GM12878 (cell line): Measurements from ENCODE around the gene MS4A6A. TPM values are rescaled to one million over a fixed set of nuclear protein-coding genes. Genes with fewer than 3 reads are reported as not detected.
A peak's percentile ranks its signal among the peaks of the same experiment; 100 is the strongest.

Source experiments
- ATAC-seq: fragments of 200-7000 bp; cut with Tn5 transposase; 3 replicates; pipeline ENCODE4 v1.9.1; 2020; ENCODE audit warnings: mild to moderate bottlenecking, moderate library complexity
- Bru-seq: library from RNA; stranded (reverse); fragments of 400-500 nt; gene quantifications from one replicate; lab custom pipeline; 2021; lab: Mats Ljungman, UMichigan
- BruChase-seq, 2 experiments: library from RNA; stranded (reverse); fragments of 400-500 nt; gene quantifications; one replicate each; lab custom pipeline; 2021; lab: Mats Ljungman, UMichigan
- BruUV-seq: library from RNA; stranded (reverse); fragments of 400-500 nt; replicated peaks from 2 replicates; lab custom pipeline; 2021; lab: Mats Ljungman, UMichigan
- CTCF ChIA-PET: fragments of 300-600 bp; sonication (Branson Sonifier 250); formaldehyde crosslinking; extraction: SDS; loops from one replicate; lab custom pipeline; 2021; ENCODE audit warnings: inconsistent platforms; lab: Yijun Ruan, JAX
- POLR2A ChIA-PET: fragments of 350-600 bp; formaldehyde crosslinking; extraction: SDS; loops from one replicate; lab custom pipeline; 2021; ENCODE audit warnings: inconsistent platforms; lab: Charles Lee
- RAD21 ChIA-PET: fragments of 300-600 bp; sonication (Branson Sonifier 250); formaldehyde crosslinking; loops from one replicate; lab custom pipeline; 2023; ENCODE audit warnings: antibody characterized with exemption; ENCODE audit not compliant: unreplicated experiment; lab: Charles Lee
- SMC1A ChIA-PET: fragments of 300-600 bp; sonication (Branson Sonifier 250); formaldehyde crosslinking; loops from one replicate; lab custom pipeline; 2023; ENCODE audit not compliant: unreplicated experiment, uncharacterized antibody; lab: Charles Lee
- DNase-seq: peaks from one replicate; pipeline ENCODE4 v3.0.0-alpha.2; 2011; ENCODE audit warnings: low read depth, low spot score
- FAIRE-seq: peaks from 3 replicates; lab custom pipeline; 2011; peaks lifted over from hg19 to GRCh38; lab: Jason Lieb, UNC
- H2AFZ ChIP-seq: 2 replicates; pipeline ENCODE4 v1.6.0; 2011; ENCODE audit warnings: low read depth, low read length, control low read depth; ENCODE audit not compliant: control insufficient read depth
- H3K27ac ChIP-seq: 2 replicates; pipeline ENCODE4 v1.5.1; 2011; ENCODE audit warnings: control low read depth; ENCODE audit not compliant: control insufficient read depth, insufficient read depth
- H3K27me3 ChIP-seq, 2 experiments: replicated peaks in 1 of 2; 2 replicates each; pipeline versions ENCODE4 v1.6.0 to v1.6.1; 2011; ENCODE audit warnings: low read length in 1 of 2; ENCODE audit not compliant: control insufficient read depth in 2 of 2, insufficient read depth in 2 of 2
- H3K36me3 ChIP-seq, 2 experiments: 2 replicates each; pipeline ENCODE4 v1.5.1; 2011; ENCODE audit warnings: low read length in 1 of 2; ENCODE audit not compliant: control insufficient read depth in 2 of 2, insufficient read depth in 2 of 2
- H3K4me1 ChIP-seq: 2 replicates; pipeline ENCODE4 v1.6.1; 2011; ENCODE audit warnings: mild to moderate bottlenecking, low read length, moderate library complexity, mixed read lengths; ENCODE audit not compliant: control insufficient read depth, insufficient read depth
- H3K4me2 ChIP-seq: 2 replicates; pipeline ENCODE4 v1.6.0; 2011; ENCODE audit warnings: control low read depth; ENCODE audit not compliant: control insufficient read depth, insufficient read depth
- H3K4me3 ChIP-seq: fragments of 200-600 bp; sonication (generic); 2 replicates; pipeline ENCODE4 v1.5.1; 2016
- H3K79me2 ChIP-seq: 2 replicates; pipeline ENCODE4 v1.6.0; 2011; ENCODE audit warnings: low read length; ENCODE audit not compliant: control insufficient read depth, insufficient read depth
- H3K9ac ChIP-seq: 2 replicates; pipeline ENCODE4 v1.8.0; 2011; ENCODE audit warnings: low read length, control low read depth, mixed read lengths; ENCODE audit not compliant: control insufficient read depth, insufficient read depth
- H3K9me3 ChIP-seq: replicated peaks from 3 replicates; pipeline ENCODE4 v1.5.1; 2011; ENCODE audit warnings: mild to moderate bottlenecking, low read length; ENCODE audit not compliant: control insufficient read depth, insufficient read depth
- H4K20me1 ChIP-seq: 2 replicates; pipeline ENCODE4 v1.6.0; 2011; ENCODE audit not compliant: control insufficient read depth, insufficient read depth
- RELB ChIP-seq: fragments of 450-650 bp; IDR thresholded peaks from 2 replicates; pipeline ENCODE4 v1.6.1; 2017; ENCODE audit warnings: low read depth, mild to moderate bottlenecking, moderate library complexity
- SMAD1 ChIP-seq: fragments of 450-650 bp; IDR thresholded peaks from 2 replicates; pipeline ENCODE4 v1.6.1; 2018; ENCODE audit warnings: mild to moderate bottlenecking, low read depth; ENCODE audit not compliant: partially characterized antibody
- SPI1 ChIP-seq: IDR thresholded peaks from 2 replicates; pipeline ENCODE4 v1.6.1; 2011; ENCODE audit warnings: low read depth, mild to moderate bottlenecking, low read length, moderate library complexity, borderline replicate concordance; ENCODE audit not compliant: insufficient read depth
- YBX1 ChIP-seq: fragments of 450-650 bp; IDR thresholded peaks from 2 replicates; pipeline ENCODE4 v1.6.1; 2016; ENCODE audit warnings: antibody characterized with exemption
- WGBS: methylation state at CpG from one replicate; pipeline ENCODE4 v1.1.6; 2016; ENCODE audit warnings: low lambda C conversion rate; ENCODE audit not compliant: insufficient replicate concordance, insufficient coverage; ENCODE audit errors: missing lambda C conversion rate; 5-methylcytosine and 5-hydroxymethylcytosine counted together
- in situ Hi-C: fragments of 300-500 bp; cut with MboI; formaldehyde crosslinking; loops from 9 replicates; pipeline ENCODE4 v1.14.3; 2018; ENCODE audit warnings: mixed read lengths
- intact Hi-C: fragments of 100-400 bp; cut with micrococcal nuclease; formaldehyde crosslinking; loops from one replicate; pipeline ENCODE4 v1.14.2; 2022; ENCODE audit not compliant: unreplicated experiment
- long read RNA-seq, 2 experiments: library from polyadenylated mRNA; unstranded; transcript quantifications; one replicate each; pipeline ENCODE4 v2.0.0, GENCODE V29; 2019 to 2020
- polyA minus RNA-seq, 3 experiments: library from RNA; depleted of rRNA, polyadenylated mRNA; stranded (reverse); fragments of >200 nt; gene quantifications; 2 replicates each; pipeline ENCODE4 v1.2.3, GENCODE V29; 2011
- polyA plus RNA-seq, 11 experiments: library from polyadenylated mRNA; depleted of rRNA in 4 of 11; unstranded in 6 of 11; stranded (reverse) in 5 of 11; fragments of >200 nt; fragmentation: Nextera tagmentation in 4 of 11; fragmentation: Illumina TruSeq in 1 of 11; extraction: Ambion mirVana in 4 of 11; extraction: Trizol in 1 of 11; gene quantifications; 1 replicate in 1 of 11; 2 replicates in 10 of 11; pipeline versions ENCODE4 v1.2.1 to v1.2.3, GENCODE V29; 2011 to 2016; ENCODE audit warnings: inconsistent platforms in 2 of 11, missing spikeins in 2 of 11, low read depth in 1 of 11
- total RNA-seq, 4 experiments: library from RNA; depleted of rRNA in 3 of 4; stranded (reverse); fragments of >200 nt in 3 of 4; fragmentation: Illumina TruSeq in 1 of 4; extraction: Trizol in 1 of 4; gene quantifications; 2 replicates each; pipeline versions ENCODE4 v1.2.1 to v1.2.3, GENCODE V29; 2013 to 2021

MS4A6A gene
- total RNA-seq (2013; cell fraction: nucleolus; rRNA removed) = 5.3 and 6.1 TPM in 2 replicates
- total RNA-seq (2014; rRNA removed) = 6.0 and 8.0 TPM in 2 replicates
- 9.6 and 10.1 TPM in 2 replicates for total RNA-seq (2014; rRNA removed; fragmentation: Illumina TruSeq; extraction: Trizol)
- 4.5 and 7.1 TPM in 2 replicates for total RNA-seq (2021)
- polyA plus RNA-seq (2011; ENCODE audit: low read depth) = 0.93 TPM
- polyA plus RNA-seq (2011; rRNA removed) = 30.7 and 31.9 TPM in 2 replicates
- 12.5 and 12.7 TPM in 2 replicates for polyA plus RNA-seq (2011; cell fraction: cytosol; rRNA removed)
- 18.5 and 29.2 TPM in 2 replicates for polyA plus RNA-seq (2011; cell fraction: nucleus; rRNA removed)
- 0.20 and 0.93 TPM in 2 replicates for polyA plus RNA-seq (2012)
- polyA plus RNA-seq (2014; fragmentation: Illumina TruSeq; extraction: Trizol) = 13.8 and 27.4 TPM in 2 replicates
- 10 to 100 TPM; 12.2 to 12.5 TPM for polyA plus RNA-seq (2014; fragmentation: Nextera tagmentation; extraction: Ambion mirVana)
- polyA plus RNA-seq (2014; rRNA removed) = 6.5 and 8.0 TPM in 2 replicates
- polyA plus RNA-seq (2016; fragmentation: Nextera tagmentation; extraction: Ambion mirVana) = 1 to 10 TPM in 1 of 2 experiments, under 1 TPM in 1; 0.75 to 1.5 TPM
- 12.5 and 14.0 TPM in 2 replicates for polyA minus RNA-seq (2011; rRNA and poly(A)+ RNA removed)
- 3.5 and 4.9 TPM in 2 replicates for polyA minus RNA-seq (2011; cell fraction: cytosol; rRNA and poly(A)+ RNA removed)
- 7.7 and 11.9 TPM in 2 replicates for polyA minus RNA-seq (2011; cell fraction: nucleus; rRNA and poly(A)+ RNA removed)
- percentile 34 among the genes with signal in this experiment for Bru-seq, nascent RNA
- BruChase-seq, experiment 1, labeled RNA remaining after a 6-hour chase = percentile 27 among the genes with signal in this experiment
- percentile 34 among the genes with signal in this experiment for BruChase-seq, experiment 2, labeled RNA remaining after a 2-hour chase
- long read RNA-seq, experiment 1, partial matches to known transcripts = 4 of 5 reads
- long read RNA-seq, experiment 1, other reads (novel, unspliced or antisense) = 1 of 5 reads
- long read RNA-seq, experiment 2, transcript MS4A6A-208 (6 exons, 1,806 nt) = major isoform, 11 of 30 reads
- long read RNA-seq, experiment 2, partial matches to known transcripts = 13 of 30 reads
- long read RNA-seq, experiment 2, other reads (novel, unspliced or antisense) = 5 of 30 reads

GRCh38 chr11:60182541-60183330 lies at the start of gene MS4A6A:
Gene MS4A6A, minus strand, starts transcription at chr11:60183083. Its CDS starts 1,356 bp downstream, at chr11:60181727.
- H3K4me1 ChIP-seq = peaks cover 16% of the 10 kb centered on the region
- SMC1A ChIA-PET = interaction anchor here (1.0 to 8.2 kb wide), 4 partner anchors 12 to 69 kb away, joined by 5 to 85 read pairs (median 14); no protein-coding TSS in a partner anchor
- H3K9me3 ChIP-seq = no peaks in the 10 kb centered on the region; the same call in 1 of the 3 replicates
- no peaks in the 10 kb centered on the region for H4K20me1 ChIP-seq
- CTCF ChIA-PET = interaction anchor here (1.3 to 4.8 kb wide), 4 partner anchors 10 to 69 kb away, joined by 5 to 22 read pairs (median 6); no protein-coding TSS in a partner anchor
- POLR2A ChIA-PET = interaction anchor here (1.8 kb wide), 1 partner anchor 11 kb away, joined by 6 read pairs; no protein-coding TSS in a partner anchor
- H3K9ac ChIP-seq = no peak within 1 kb of the TSS
- no peak for DNase-seq
- no peak within 1 kb of the TSS for H3K27ac ChIP-seq
- H2AFZ ChIP-seq = no peak within 1 kb of the TSS
- 68% methylated on average over 9 of the region's 10 CpGs for WGBS
- H3K27me3 ChIP-seq = no peaks in the 10 kb centered on the region
- H3K79me2 ChIP-seq = no peaks in the 10 kb centered on the region
- no TSS peak for BruUV-seq
- no peak for FAIRE-seq
- H3K4me2 ChIP-seq = peak within 1 kb of the TSS; percentile 35; the same call in 1 of the 2 replicates
- peak; percentile 9; the same call in 1 of the 3 replicates for ATAC-seq
- intact Hi-C loops (no loop called here), in situ Hi-C loops (loop anchor here (10.0 kb wide), 1 partner anchor 628 kb away; no protein-coding TSS in a partner anchor)
- no peak within 1 kb of the TSS for H3K4me3 ChIP-seq
- no peak for TF ChIP-seq SMAD1
- TF ChIP-seq RELB = no peak
- no peak for TF ChIP-seq YBX1
- 0 out of 2 replicates have a peak, but pooled peaks have one; percentile 15 for TF ChIP-seq SPI1
- no peaks in the 10 kb centered on the region for H3K36me3 ChIP-seq
- RAD21 ChIA-PET = interaction anchor here (1.2 to 3.9 kb wide), 3 partner anchors 9 to 28 kb away, joined by 4 to 20 read pairs (median 4); no protein-coding TSS in a partner anchor
